Measurements from ENCODE around the gene ATG9B.

- TF ChIP-seq CTCF (IDR thresholded peaks at IDR 0.05 in 8 of 11, conservative IDR thresholded peaks at IDR 0.05 in 3 of 11) (no peak), POLR2AphosphoS5 (IDR thresholded peaks at IDR 0.05) (no peak)
Measured at GRCh38 chr7:151023232-151023631, 1.1 kb downstream of the ATG9B start.
